Large intestine (tissue), 3 donors: ENCODE data around the gene PRKCB. TPM values are rescaled to one million over a fixed set of nuclear protein-coding genes. Genes with fewer than 3 reads are reported as not detected.

Experiments
- DNase-seq, 2 donors: peaks; one replicate each; pipeline versions ENCODE4 v3.0.0 to v3.0.0-alpha.2; 2013
- H3K27ac ChIP-seq: one replicate; pipeline ENCODE4 v1.5.1; 2013; ENCODE audit warnings: low read length
- H3K27me3 ChIP-seq: 2 replicates; pipeline ENCODE4 v1.6.1; 2013; ENCODE audit warnings: low read length; ENCODE audit not compliant: control insufficient read depth, insufficient read depth
- H3K36me3 ChIP-seq: 2 replicates; pipeline ENCODE4 v1.6.1; 2013; ENCODE audit warnings: low read length; ENCODE audit not compliant: control insufficient read depth, insufficient read depth
- H3K4me1 ChIP-seq: one replicate; pipeline ENCODE4 v1.6.1; 2013; ENCODE audit warnings: low read length; ENCODE audit not compliant: control insufficient read depth, insufficient read depth
- H3K4me3 ChIP-seq: one replicate; pipeline ENCODE4 v1.5.1; 2013; ENCODE audit warnings: low read length
- H3K9me3 ChIP-seq: one replicate; pipeline ENCODE4 v1.6.1; 2013; ENCODE audit warnings: mild to moderate bottlenecking, low read depth, low read length, moderate library complexity; ENCODE audit not compliant: control insufficient read depth
- WGBS: methylation state at CpG from one replicate; pipeline ENCODE4 v1.1.5; 2013; ENCODE audit warnings: low lambda C conversion rate; ENCODE audit not compliant: insufficient coverage; 5-methylcytosine and 5-hydroxymethylcytosine counted together
- polyA plus RNA-seq: library from polyadenylated mRNA; unstranded; fragments of 120-200 nt; gene quantifications from one replicate; pipeline ENCODE4 v1.2.1, GENCODE V29; 2013

Gene PRKCB
- polyA plus RNA-seq, 1 donor, result 3.1 TPM

DNA sequence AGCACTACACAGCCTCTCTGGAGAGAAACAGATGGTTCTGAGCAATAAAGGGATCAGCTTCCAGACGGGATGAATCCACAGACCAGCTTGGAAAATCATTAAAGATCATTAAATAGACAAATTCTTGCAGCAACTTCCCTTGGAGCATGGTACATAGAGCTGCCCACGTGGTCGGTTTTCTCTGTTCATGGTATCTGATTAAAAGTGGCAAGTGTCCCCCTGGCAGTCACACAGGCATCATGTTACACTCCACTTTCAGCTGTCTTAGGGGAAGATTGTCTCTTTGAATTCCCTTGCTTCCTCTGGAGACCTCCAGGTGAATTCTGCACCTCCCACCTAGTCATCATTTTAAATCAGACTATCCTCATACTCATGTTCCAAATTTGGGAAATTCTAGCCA lies 328.2 kb downstream of the PRKCB start:
- Histone ChIP-seq H3K9me3 (no peaks in the 10 kb centered on the region), H3K27ac (no peak overlapping the region), H3K4me1 (no peaks in the 10 kb centered on the region), H3K27me3 (no peaks in the 10 kb centered on the region), H3K4me3 (no peak overlapping the region), H3K36me3 (no peaks in the 10 kb centered on the region)
- no CpG with 5 or more reads among the region's 3 CpGs for WGBS
- DNase-seq, result no peak

DNA sequence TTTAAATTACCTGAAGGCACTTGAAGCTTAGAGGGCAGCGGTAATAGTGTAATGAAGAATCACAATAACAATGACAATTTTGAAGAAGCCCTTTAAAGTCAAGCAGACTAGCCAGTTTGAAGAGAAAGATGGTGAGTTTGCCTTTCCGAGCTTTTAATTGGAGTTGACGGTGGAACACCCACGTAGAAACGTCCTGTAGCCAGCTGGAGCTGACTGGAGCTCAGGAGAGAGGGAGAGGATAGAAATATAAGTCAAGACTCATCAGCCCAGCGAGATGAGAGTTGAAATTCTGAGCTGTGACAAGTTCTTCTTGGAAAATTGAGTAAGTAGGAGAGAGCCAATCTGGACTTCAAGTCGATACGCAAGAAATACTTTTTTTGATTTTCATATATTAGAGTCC lies 328.6 kb downstream of the PRKCB start:
- no peaks in the 10 kb centered on the region for H3K27me3 ChIP-seq
- no peaks in the 10 kb centered on the region for H3K9me3 ChIP-seq
- H3K4me1 ChIP-seq, result no peaks in the 10 kb centered on the region
- no peak overlapping the region for H3K4me3 ChIP-seq
- no peak for DNase-seq
- WGBS, result 85% methylated on average over 4 of the region's 8 CpGs
- H3K27ac ChIP-seq, result no peak overlapping the region
- H3K36me3 ChIP-seq, result no peaks in the 10 kb centered on the region

- WGBS, result 100% methylated on average over 3 of the region's 3 CpGs
- no peaks in the 10 kb centered on the region for H3K27me3 ChIP-seq
These were observed 329.5 kb downstream of the PRKCB start for GRCh38 chr16:24165273-24165672.

GRCh38 chr16:24166661-24167528 lies 331.1 kb downstream of the PRKCB start:
- Histone ChIP-seq H3K36me3 (no peaks in the 10 kb centered on the region), H3K9me3 (no peaks in the 10 kb centered on the region), H3K27ac (no peak overlapping the region), H3K4me3 (no peak overlapping the region), H3K4me1 (no peaks in the 10 kb centered on the region), H3K27me3 (no peaks in the 10 kb centered on the region)
- no peak for DNase-seq
- WGBS, result no CpG with 5 or more reads among the region's 9 CpGs

More at GRCh38 chr16:24165273-24165672, 329.5 kb downstream of the PRKCB start:
- Histone ChIP-seq H3K36me3 (no peaks in the 10 kb centered on the region), H3K27ac (no peak overlapping the region), H3K4me3 (no peak overlapping the region), H3K9me3 (no peaks in the 10 kb centered on the region), H3K4me1 (no peaks in the 10 kb centered on the region)
- DNase-seq, result no peak

DNA sequence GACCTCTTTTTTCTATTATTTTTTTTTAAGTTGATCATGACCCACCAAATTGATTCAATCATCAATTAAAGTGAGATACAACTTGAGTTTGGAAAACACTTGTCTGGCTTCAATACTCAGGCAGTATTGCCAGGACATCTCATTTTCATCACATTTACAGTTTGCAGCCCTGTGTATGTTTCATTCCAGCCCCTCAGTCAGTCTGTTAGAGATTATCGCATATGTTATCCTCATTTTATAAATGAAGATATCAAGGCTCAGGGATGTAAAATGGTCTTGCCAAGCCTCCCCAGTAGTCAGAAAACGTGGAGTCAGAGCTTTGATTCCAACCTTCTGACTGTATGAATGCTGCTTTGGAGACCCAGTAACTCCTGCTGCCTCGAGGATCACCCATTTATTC lies 333.1 kb downstream of the PRKCB start:
- H3K36me3 ChIP-seq, result no peaks in the 10 kb centered on the region
- H3K9me3 ChIP-seq, result no peaks in the 10 kb centered on the region
- WGBS, result no CpG with 5 or more reads among the region's 3 CpGs
- H3K27ac ChIP-seq, result no peak overlapping the region
- H3K4me1 ChIP-seq, result no peaks in the 10 kb centered on the region
- H3K4me3 ChIP-seq, result no peak overlapping the region
- no peaks in the 10 kb centered on the region for H3K27me3 ChIP-seq
- DNase-seq, result no peak

GRCh38 chr16:24170407-24170806 lies 334.6 kb downstream of the PRKCB start:
- Histone ChIP-seq H3K4me1 (no peaks in the 10 kb centered on the region), H3K27ac (no peak overlapping the region), H3K36me3 (no peaks in the 10 kb centered on the region), H3K4me3 (no peak overlapping the region), H3K27me3 (no peaks in the 10 kb centered on the region), H3K9me3 (no peaks in the 10 kb centered on the region)
- 100% methylated on average over 2 of the region's 5 CpGs for WGBS
- no peak for DNase-seq

GRCh38 chr16:24174504-24174903 lies 338.7 kb downstream of the PRKCB start:
- H3K4me1 ChIP-seq, result no peaks in the 10 kb centered on the region
- no peak for DNase-seq
- no peak overlapping the region for H3K27ac ChIP-seq
- no CpG with 5 or more reads among the region's 7 CpGs for WGBS
- no peak overlapping the region for H3K4me3 ChIP-seq
- H3K9me3 ChIP-seq, result no peaks in the 10 kb centered on the region
- H3K36me3 ChIP-seq, result no peaks in the 10 kb centered on the region
- H3K27me3 ChIP-seq, result no peaks in the 10 kb centered on the region

DNA sequence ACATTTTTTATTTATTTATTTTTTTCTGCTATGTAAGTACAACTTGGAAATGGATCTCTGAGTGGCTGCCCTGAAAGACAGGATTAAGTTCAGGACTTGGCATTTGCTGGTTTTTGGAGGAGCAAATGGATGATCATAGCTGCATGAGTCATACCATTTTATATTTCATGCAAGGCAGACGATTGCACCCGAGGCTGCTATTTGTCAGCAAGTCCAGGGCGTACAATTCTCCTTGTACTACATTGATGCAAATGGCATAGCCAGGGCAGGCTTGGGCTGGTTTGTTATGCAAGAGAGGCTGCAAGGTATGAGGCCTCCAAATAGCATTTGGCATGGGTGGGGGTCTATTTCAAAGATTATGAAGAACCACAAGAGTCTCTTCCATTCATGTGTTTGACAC lies 339.2 kb downstream of the PRKCB start:
- DNase-seq, result no peak
- Histone ChIP-seq H3K4me3 (no peak overlapping the region), H3K27ac (no peak overlapping the region), H3K4me1 (no peaks in the 10 kb centered on the region), H3K9me3 (no peaks in the 10 kb centered on the region), H3K27me3 (no peaks in the 10 kb centered on the region), H3K36me3 (no peaks in the 10 kb centered on the region)
- WGBS, result no CpG with 5 or more reads among the region's 3 CpGs

DNA sequence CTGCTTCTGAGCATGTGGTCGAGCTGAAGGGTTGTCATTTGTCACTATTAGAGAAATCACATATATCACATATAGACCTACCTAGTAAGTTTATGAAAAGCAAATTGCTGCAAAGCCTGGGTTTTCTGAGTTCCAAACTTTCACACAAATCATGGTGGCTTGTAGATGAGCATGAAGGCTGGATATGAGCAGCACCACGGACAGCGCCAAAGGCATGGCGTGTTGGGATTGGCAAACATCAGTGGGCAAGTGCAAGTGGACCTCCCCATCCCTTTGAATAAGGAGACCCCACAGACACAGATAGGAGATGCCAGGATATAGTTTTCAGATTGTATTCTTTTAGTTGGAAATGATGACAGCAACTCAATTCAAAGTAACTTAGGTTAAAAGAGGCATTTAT lies 342.7 kb downstream of the PRKCB start:
- Histone ChIP-seq H3K27me3 (no peaks in the 10 kb centered on the region), H3K4me1 (no peaks in the 10 kb centered on the region), H3K27ac (no peak overlapping the region), H3K36me3 (no peaks in the 10 kb centered on the region), H3K9me3 (no peaks in the 10 kb centered on the region), H3K4me3 (no peak overlapping the region)
- no peak for DNase-seq
- WGBS, result no CpG with 5 or more reads among the region's 4 CpGs

DNA sequence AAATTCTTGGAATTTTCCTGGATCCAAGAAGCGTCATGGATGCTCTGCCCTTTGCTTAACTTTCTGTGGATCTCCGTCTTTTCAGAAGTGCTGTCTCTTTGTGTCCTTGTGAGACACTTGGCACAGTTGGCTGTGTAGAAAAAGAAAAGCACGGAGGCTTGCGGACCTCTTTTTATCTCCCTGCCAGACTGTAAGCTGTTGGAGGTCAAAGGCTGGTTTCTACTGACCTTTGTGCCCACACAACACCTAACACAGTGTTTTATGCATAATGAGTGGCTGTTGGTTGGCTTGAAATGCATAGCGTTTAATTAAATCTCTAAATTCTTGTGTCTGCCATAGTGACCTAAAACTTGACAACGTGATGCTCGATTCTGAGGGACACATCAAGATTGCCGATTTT lies 344.7 kb downstream of the PRKCB start:
- Histone ChIP-seq H3K4me3 (no peak overlapping the region), H3K4me1 (no peaks in the 10 kb centered on the region), H3K36me3 (no peaks in the 10 kb centered on the region), H3K9me3 (no peaks in the 10 kb centered on the region), H3K27ac (no peak overlapping the region), H3K27me3 (no peaks in the 10 kb centered on the region)
- DNase-seq, result no peak
- WGBS, result no CpG with 5 or more reads among the region's 8 CpGs

DNA sequence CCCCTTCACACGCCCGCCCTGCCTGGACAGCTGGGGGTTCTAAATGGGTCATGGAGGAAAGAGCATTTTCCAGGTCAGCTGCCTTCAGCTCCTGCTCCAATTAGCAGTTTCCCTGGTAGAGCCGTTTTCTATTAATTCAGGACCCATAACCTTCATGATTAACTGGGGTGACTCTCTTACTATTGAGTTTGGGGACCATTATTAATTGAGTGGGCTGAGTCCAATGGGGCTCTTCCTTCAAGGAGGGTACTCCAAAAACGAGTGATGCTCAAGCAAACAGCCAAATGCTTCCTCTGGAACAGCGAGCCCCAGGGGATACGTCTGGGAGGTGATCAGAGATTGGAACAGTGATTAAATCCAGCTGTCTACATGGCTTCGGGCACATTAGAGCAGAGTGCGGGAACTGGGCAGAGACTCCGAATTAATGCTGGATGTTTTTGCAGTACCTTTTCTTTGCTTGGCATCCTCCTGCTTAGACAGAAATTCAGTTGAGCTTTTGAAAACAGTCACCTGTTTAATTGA lies 352.3 kb downstream of the PRKCB start:
- no peaks in the 10 kb centered on the region for H3K9me3 ChIP-seq
- no peaks in the 10 kb centered on the region for H3K4me1 ChIP-seq
- WGBS, result no CpG with 5 or more reads among the region's 9 CpGs
- no peak overlapping the region for H3K27ac ChIP-seq
- H3K36me3 ChIP-seq, result no peaks in the 10 kb centered on the region
- H3K27me3 ChIP-seq, result no peaks in the 10 kb centered on the region
- DNase-seq, result no peak
- no peak overlapping the region for H3K4me3 ChIP-seq
